GM21737 (cell line): ENCODE data around the gene RCOR3.
"Not testable (repeated sequence)": the region's sequence is repeated elsewhere in the genome, so short reads cannot be mapped to it uniquely, and the experiment has no call there.

Experiments used
- ATAC-seq: cut with Tn5 transposase; IDR thresholded peaks from one replicate; pipeline ENCODE4 v1.9.1; 2021; ENCODE audit warnings: mild to moderate bottlenecking, moderate library complexity; ENCODE audit not compliant: unreplicated experiment

Gene RCOR3

GRCh38 chr1:211337430-211338223 lies 78.5 kb downstream of the RCOR3 start:
- ATAC-seq, result no peak

GRCh38 chr1:211338224-211338620 lies 79.1 kb downstream of the RCOR3 start:
- ATAC-seq, result no peak

DNA sequence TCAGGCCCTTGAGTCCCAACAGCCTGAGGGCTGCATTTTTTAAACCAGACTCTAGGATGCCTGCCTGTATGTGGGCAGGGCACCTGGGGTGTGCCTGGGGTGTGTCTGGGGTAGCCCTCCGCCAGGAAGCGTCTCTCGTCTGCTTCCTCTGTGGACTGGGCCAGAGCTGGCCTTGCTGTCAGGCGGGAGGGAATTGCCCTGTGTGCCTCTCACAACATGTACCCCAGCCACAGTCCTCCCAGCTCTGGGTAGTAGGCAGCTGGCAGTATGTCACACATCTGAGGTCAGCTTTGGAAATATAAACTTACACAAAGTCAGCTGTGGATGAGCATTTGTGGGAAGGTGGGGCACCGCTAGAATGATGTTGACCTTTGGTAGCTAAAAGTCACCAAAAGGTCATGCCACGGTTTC lies 80.5 kb downstream of the RCOR3 start:
- no peak for ATAC-seq

DNA sequence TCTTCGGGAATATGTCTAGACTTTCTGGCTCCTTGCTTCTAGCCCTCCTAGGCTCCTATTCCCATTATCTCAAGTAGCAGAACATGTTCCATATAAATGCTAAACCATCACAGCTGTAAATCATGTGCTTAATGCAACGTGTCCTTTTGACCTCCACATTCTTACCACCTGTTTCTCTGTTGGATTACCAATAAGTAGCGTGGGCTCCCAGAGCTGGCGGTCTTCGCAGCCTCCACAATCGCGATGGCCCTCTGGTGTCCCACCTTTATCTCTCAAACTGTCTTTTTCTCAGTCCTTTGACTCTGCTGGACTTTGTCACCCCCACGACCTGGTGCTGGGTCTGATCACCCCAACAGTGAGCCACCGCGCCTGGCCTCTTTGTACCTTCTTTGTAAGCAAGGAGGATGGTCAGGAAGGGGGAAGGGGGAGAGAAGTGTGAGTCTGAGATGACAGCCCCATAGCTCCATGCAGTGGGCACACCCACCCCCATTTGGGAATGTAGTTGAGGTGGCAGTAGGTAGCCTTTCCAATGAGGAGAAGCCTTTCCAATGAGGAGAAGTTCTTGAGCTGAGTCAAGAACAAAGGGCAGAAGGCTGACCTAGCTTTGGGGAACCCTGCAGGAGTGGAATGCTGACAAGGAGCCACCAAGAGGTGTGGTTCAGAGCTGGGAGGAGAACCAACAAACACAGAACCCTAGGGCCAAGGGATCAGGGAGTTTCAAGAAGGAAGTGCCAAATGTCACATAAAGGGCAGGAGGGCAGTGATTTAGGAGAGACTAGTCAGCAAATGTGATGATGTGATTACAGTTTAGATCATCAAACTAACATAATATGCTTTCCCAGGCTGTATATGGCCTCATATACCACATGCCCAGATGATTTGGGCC lies 81.7 kb downstream of the RCOR3 start:
- ATAC-seq, result no peak

GRCh38 chr1:211341999-211342398 lies 82.8 kb downstream of the RCOR3 start:
- ATAC-seq, result no peak

DNA sequence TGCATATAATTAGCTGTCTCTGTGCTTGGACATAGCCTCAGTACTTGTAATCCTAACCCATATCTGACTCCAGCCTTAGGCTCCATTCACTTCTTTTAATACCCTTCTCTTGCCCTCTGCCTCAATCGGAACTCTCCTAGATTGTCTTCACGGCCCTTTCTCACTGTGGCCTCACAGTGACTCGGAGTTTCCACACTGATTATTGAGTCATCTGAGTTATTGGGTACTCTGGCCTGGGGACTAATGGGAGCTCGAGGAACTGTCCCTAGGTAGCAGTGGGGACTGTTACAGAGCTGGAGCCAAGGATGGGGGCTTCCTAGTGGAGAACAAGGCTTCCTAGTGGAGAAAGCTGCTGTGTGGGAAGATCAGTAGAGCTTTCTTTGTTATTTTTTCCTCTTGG lies 84.4 kb downstream of the RCOR3 start:
- ATAC-seq, result no peak

DNA sequence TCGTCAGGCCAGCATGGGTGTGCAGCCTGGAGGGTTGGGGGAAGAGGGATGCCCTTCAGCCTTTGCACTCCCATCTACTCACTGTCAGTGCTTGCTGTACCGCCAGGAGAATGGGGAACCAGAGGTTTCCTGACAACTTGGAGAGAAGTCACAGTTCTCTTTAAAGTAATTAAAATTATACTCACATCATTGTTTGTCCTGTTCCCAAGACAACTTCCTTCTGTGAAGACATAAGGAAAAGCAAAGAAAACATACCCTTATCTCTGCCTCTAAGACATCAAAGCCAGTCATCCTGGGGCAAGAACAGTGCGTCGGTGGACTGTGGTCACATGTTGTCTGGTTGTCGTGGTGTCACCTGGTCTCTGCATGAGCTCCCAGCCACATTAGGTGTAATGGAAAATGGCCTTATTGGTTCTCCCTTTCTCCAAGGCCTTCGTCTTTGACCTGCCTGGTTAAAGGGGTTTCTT lies 85.0 kb downstream of the RCOR3 start:
- no peak for ATAC-seq

GRCh38 chr1:211345719-211346118 lies 86.6 kb downstream of the RCOR3 start:
- ATAC-seq, result no peak

GRCh38 chr1:211347077-211347844 lies 88.1 kb downstream of the RCOR3 start:
- ATAC-seq, result no peak

DNA sequence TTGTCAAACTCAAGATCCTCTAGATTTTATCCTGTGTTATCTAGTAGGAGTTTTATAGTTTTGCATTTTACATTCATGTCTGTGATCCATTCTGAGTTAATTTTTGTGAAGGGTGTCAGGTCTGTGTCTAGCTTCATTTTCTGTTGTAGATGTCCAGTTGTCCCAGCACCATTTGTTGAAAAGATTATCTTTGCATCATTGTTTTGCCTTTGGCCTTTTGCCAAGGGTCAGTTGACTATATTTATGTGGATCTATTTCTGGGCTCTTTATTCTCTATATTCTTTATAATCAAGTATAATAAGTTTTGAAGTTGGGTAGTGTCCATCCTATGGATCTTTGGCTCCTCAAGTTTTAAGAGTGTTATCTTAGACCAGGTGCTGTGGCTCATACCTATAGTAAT lies 89.4 kb downstream of the RCOR3 start:
- ATAC-seq, result no peak

DNA sequence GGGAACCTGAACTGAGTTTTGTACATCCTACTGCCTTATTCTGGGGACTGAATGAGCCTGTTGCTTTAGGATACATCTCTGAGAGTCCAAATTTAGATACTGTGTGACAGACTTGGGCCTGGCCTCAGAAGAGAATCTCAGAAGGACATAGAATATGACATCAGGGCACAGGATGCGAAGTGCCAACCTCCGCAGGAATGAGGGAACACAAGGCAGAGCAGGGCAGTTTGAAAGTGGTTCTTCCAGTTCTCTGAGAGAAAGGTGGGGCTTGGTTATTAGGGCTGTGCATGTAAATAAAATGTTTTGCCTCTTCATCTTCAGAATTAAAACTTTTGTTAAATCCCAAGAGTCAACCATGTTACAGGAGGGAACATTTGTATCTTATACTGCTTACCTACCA lies 90.6 kb downstream of the RCOR3 start:
- no peak for ATAC-seq

GRCh38 chr1:211352055-211352454 lies 92.9 kb downstream of the RCOR3 start:
- ATAC-seq, result not testable (repeated sequence)

GRCh38 chr1:211352465-211352864 lies 93.3 kb downstream of the RCOR3 start:
- no peak for ATAC-seq

GRCh38 chr1:211352985-211353515 lies 93.9 kb downstream of the RCOR3 start:
- peak; percentile 75 for ATAC-seq

DNA sequence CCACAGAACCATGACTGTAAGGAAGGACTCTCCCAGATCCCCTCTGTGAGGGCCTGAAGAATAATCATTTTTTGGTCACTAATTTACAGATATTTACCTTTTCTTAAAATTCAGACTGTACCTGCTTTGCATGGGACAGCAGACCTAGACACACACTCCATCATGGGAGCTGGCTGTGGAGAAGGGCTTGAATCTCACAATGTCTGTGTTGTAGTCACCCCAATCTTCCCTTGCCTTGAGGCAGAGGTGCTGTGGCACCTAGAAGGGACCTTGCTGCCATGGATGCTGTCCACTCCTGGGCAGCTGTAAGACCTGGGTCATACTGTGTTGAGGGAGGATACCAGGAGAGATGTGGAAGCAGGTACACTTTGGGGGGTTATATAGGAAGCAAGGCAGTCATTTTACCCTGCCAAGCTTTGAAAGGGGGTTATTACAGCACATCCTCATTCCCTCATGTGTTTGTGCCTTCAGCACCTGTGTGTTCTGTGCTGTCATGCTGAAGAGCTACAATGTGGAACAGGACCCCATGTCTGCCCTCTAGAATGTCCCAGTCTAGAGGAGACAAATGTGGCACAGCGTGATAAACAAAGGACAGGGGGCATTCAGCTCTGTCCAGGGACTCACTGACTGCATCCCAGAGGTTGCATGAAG lies 94.5 kb downstream of the RCOR3 start:
- ATAC-seq, result peak; percentile 11

DNA sequence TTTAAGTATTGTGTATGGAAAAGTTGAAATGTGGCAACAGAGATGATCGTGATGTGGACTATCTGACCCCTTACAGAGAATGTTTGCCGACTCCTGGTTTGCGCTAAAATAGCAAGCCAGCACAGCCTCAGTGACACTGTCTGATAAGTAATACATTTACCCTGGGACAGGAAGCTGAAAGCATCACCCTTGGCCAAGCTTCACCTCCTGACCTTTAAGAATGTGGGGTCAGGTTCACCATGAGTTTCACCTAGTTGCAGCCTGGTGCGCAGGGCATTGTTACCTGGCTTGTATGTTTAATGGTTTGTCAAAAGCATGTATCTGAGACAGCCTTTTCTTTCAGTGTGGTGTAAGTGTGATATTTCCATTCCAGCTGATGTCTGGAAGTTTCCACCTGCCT lies 96.7 kb downstream of the RCOR3 start:
- no peak for ATAC-seq

DNA sequence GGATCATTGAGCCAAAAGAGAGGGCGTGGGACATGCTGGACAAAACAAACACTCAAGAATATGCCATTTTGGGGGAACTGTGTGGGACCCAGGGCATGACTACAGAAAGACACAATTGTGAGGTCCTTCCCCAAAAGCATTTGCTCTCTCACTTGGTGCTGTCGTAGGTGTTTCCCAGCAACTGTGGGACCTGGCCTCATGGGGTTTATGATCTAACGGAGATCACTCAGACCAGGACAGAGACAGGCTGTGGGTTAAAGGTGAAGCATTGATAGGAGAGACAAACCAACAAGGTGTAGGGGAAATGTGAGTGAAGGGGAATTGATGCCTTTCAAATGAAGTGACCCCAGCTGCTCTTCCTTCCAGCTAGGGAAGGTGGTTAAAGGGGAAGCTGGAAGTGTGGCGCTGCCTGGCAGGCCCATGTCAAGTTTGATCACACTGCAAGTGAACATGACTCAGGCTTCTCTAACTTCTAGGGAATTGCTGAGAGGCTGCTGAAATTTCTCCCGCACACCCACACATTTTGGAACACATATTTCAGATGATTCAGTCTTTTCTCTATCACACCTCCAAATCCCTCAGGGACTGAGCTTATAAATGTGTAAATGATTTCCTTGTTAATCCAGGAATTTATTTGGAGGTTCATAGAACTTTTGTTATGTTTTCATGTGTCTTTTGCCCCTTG lies 97.7 kb downstream of the RCOR3 start:
- no peak for ATAC-seq

- ATAC-seq, result no peak
Observed at GRCh38 chr1:211358685-211359084, 99.5 kb downstream of the RCOR3 start.

GRCh38 chr1:211359876-211360275 lies 100.7 kb downstream of the RCOR3 start:
- no peak for ATAC-seq

DNA sequence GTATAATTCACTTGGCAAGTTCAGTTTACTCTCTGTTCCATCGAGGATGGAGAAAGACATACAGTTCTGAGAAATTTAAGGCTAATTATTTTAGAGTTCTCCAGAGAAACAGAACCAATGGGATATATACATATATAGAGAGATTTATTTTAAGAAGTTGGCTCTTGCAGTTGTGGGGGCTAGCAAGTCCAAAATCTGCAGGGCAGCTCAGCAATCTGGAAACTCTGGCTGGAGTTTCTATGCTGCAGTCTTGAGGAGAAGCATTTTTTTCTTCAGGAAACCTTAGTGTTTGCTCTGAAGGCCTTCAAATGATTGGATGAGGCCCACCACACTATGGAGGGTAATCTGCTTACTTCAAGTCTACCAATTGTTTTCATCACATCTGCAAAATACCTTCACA lies 102.0 kb downstream of the RCOR3 start:
- no peak for ATAC-seq
